Thoracic aorta (tissue), 2 donors: ENCODE measurements around the gene LNP1. TPM values are rescaled to one million over a fixed set of nuclear protein-coding genes. Genes with fewer than 3 reads are reported as not detected.
"Not testable (repeated sequence)": the region's sequence is repeated elsewhere in the genome, so short reads cannot be mapped to it uniquely, and the experiment has no call there.

Source experiments
- ATAC-seq: fragments of 150-250 bp; one replicate; pipeline ENCODE4 v1.8.0; 2017; ENCODE audit warnings: low read depth; ENCODE audit not compliant: insufficient number of reproducible peaks, low FRiP score
- DNase-seq: peaks from one replicate; pipeline ENCODE4 v3.0.0-alpha.2; 2020; ENCODE audit warnings: low spot score
- H3K27ac ChIP-seq, 2 donors: fragments of 200-600 bp; sonication (generic); 1 replicate in 1 of 2; 2 replicates in 1 of 2; pipeline ENCODE4 v1.5.1; 2016; ENCODE audit warnings: mild to moderate bottlenecking in 2 of 2, moderate library complexity in 2 of 2
- H3K27me3 ChIP-seq: fragments of 200-600 bp; sonication (generic); replicated peaks from 2 replicates; pipeline ENCODE4 v1.6.0; 2016; ENCODE audit warnings: mild to moderate bottlenecking; ENCODE audit not compliant: insufficient read depth
- H3K36me3 ChIP-seq: fragments of 200-600 bp; sonication (generic); one replicate; pipeline ENCODE4 v1.5.1; 2016
- H3K4me1 ChIP-seq, 2 donors: fragments of 200-600 bp; sonication (generic); 1 replicate in 1 of 2; 2 replicates in 1 of 2; pipeline versions ENCODE4 v1.5.1 to v1.6.0; 2016; ENCODE audit warnings: low read depth in 2 of 2, mild to moderate bottlenecking in 1 of 2; ENCODE audit not compliant: control insufficient read depth in 1 of 2
- H3K4me3 ChIP-seq: fragments of 200-600 bp; sonication (generic); 2 replicates; pipeline ENCODE4 v1.5.1; 2016; ENCODE audit warnings: mild to moderate bottlenecking
- H3K9me3 ChIP-seq: fragments of 200-600 bp; sonication (generic); 2 replicates; pipeline ENCODE4 v1.5.1; 2016
- CTCF ChIP-seq: fragments of 200-600 bp; sonication (generic); IDR thresholded peaks from one replicate; pipeline ENCODE4 v1.5.1; 2019; ENCODE audit warnings: antibody characterized with exemption
- total RNA-seq, 2 donors: library from RNA; depleted of rRNA; stranded (reverse); fragments of >200 nt; gene quantifications; one replicate each; pipeline versions ENCODE4 v1.1.0 to v1.2.3, GENCODE V29; 2016

LNP1 gene
- total RNA-seq, 2 donors from 2014 or later: 3.0 to 11.4 TPM

GRCh38 chr3:100465892-100466777 lies 64.8 kb downstream of the LNP1 start:
- no peaks in the 10 kb centered on the region for H3K36me3 ChIP-seq
- no peak for TF ChIP-seq CTCF
- DNase-seq: no peak
- no peak overlapping the region for H3K27ac ChIP-seq
- no peaks in the 10 kb centered on the region for H3K9me3 ChIP-seq
- no peak overlapping the region for H3K4me3 ChIP-seq
- H3K27me3 ChIP-seq: no peaks in the 10 kb centered on the region
- no peak for ATAC-seq
- peaks cover 0 to 4% of the 10 kb centered on the region in 2 donors for H3K4me1 ChIP-seq

- no peaks in the 10 kb centered on the region for H3K36me3 ChIP-seq
- H3K4me3 ChIP-seq: no peak overlapping the region
- no peak for TF ChIP-seq CTCF
- no peak for ATAC-seq
- no peaks in the 10 kb centered on the region for H3K9me3 ChIP-seq
- no peak overlapping the region for H3K27ac ChIP-seq
- H3K4me1 ChIP-seq: peaks cover 0 to 4% of the 10 kb centered on the region in 2 donors
- H3K27me3 ChIP-seq: no peaks in the 10 kb centered on the region
- no peak for DNase-seq
Observed at GRCh38 chr3:100467133-100467532, 65.8 kb downstream of the LNP1 start.

GRCh38 chr3:100468676-100469075 lies 67.3 kb downstream of the LNP1 start:
- Histone ChIP-seq H3K4me1 (peaks cover 0 to 4% of the 10 kb centered on the region in 2 donors), H3K27ac (no peak overlapping the region), H3K27me3 (no peaks in the 10 kb centered on the region), H3K9me3 (no peaks in the 10 kb centered on the region), H3K4me3 (no peak overlapping the region), H3K36me3 (no peaks in the 10 kb centered on the region)
- DNase-seq (no peak), ATAC-seq (no peak)
- TF ChIP-seq CTCF: no peak

- Histone ChIP-seq H3K9me3 (no peaks in the 10 kb centered on the region), H3K27me3 (no peaks in the 10 kb centered on the region), H3K27ac (no peak overlapping the region), H3K4me1 (peaks cover 0 to 4% of the 10 kb centered on the region in 2 donors), H3K4me3 (no peak overlapping the region), H3K36me3 (no peaks in the 10 kb centered on the region)
- no peak for ATAC-seq
- no peak for DNase-seq
- TF ChIP-seq CTCF: no peak
Observed at GRCh38 chr3:100470951-100471350, 69.6 kb downstream of the LNP1 start.

GRCh38 chr3:100471444-100471843 lies 70.1 kb downstream of the LNP1 start:
- Histone ChIP-seq H3K4me1 (peaks cover 0 to under 1% of the 10 kb centered on the region in 2 donors), H3K4me3 (no peak overlapping the region), H3K36me3 (no peaks in the 10 kb centered on the region), H3K27me3 (no peaks in the 10 kb centered on the region), H3K27ac (no peak overlapping the region), H3K9me3 (no peaks in the 10 kb centered on the region)
- DNase-seq: no peak
- no peak for TF ChIP-seq CTCF
- ATAC-seq: no peak

- H3K9me3 ChIP-seq, H3K4me1 ChIP-seq, ATAC-seq, DNase-seq, H3K27me3 ChIP-seq, H3K4me3 ChIP-seq, H3K36me3 ChIP-seq, H3K27ac ChIP-seq: not testable (repeated sequence)
Observed at GRCh38 chr3:100477851-100478360, 76.6 kb downstream of the LNP1 start.

GRCh38 chr3:100478521-100478920 lies 77.2 kb downstream of the LNP1 start:
- not testable (repeated sequence) for H3K4me1 ChIP-seq, H3K4me3 ChIP-seq, H3K27ac ChIP-seq, ATAC-seq, H3K36me3 ChIP-seq, DNase-seq, H3K27me3 ChIP-seq, H3K9me3 ChIP-seq
